GM21737 (cell line): ENCODE results near the gene PTGES3.
"Not testable (repeated sequence)": the region's sequence is repeated elsewhere in the genome, so short reads cannot be mapped to it uniquely, and the experiment has no call there.

Experiments
- ATAC-seq: cut with Tn5 transposase; IDR thresholded peaks from one replicate; pipeline ENCODE4 v1.9.1; 2021; ENCODE audit warnings: mild to moderate bottlenecking, moderate library complexity; ENCODE audit not compliant: unreplicated experiment

PTGES3 gene

GRCh38 chr12:56688129-56688845 lies at the start of gene PTGES3:
PTGES3 (minus strand) TSS chr12:56688284; CDS start chr12:56687999, 285 bp downstream.
- ATAC-seq = peak; percentile 59

DNA sequence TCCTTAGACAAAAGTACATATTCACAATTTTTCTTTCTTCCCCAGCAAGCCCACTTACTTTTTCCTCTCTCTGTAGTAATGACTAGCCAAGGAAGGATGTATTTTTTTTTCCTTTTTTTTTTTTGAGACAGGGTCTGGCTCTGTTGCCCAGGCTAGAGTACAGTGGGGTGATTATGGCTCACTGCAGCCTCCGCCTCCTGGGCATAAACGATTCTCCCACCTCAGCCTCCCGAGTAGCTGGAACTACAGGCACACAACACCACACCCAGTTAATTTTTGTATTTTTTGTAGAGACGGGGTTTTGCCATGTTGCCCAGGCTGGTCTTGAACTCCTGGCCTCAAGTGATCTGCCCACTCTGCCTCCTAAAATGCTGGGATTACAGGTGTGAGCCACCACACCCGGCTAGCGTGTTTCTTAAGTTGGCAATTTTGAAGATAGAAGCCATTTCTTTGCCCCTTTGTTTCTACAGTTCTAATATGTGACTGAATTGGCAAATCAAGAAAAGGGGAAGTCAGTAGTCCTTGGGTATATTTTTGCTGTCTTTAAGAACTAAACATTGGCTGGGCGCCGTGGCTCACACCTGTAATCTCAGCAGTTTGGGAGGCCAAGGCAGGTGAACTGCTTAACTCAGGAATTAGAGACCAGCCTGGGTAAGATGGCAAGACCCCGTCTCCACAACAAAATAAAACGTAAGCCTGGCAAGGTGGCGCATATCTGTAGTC lies 40.2 kb upstream of the PTGES3 start:
- no peak for ATAC-seq

DNA sequence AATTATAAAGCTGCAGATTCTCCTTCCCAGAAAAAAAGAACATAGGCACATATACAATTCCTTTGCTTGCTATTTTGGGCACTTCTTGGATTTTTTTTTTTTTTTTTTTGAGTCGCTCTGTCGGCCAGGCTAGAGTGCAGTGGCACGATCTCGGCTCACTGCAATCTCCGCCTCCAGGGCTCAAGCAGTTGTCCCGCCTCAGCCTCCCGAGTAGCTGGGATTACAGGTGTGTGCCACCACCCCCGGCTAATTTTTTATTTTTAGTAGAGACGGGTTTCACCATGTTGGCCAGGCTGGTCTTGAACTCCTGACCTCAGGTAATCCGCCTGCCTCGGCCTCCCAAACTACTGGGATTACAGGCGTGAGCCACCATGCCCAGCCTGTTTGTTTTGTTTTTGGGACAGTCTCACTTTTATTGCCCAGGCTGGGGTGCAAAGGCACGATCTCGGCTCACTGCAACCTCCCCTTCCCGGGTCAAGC lies 38.2 kb upstream of the PTGES3 start:
- not testable (repeated sequence) for ATAC-seq

- ATAC-seq = no peak
Measured at GRCh38 chr12:56725723-56726102, 37.6 kb upstream of the PTGES3 start.

DNA sequence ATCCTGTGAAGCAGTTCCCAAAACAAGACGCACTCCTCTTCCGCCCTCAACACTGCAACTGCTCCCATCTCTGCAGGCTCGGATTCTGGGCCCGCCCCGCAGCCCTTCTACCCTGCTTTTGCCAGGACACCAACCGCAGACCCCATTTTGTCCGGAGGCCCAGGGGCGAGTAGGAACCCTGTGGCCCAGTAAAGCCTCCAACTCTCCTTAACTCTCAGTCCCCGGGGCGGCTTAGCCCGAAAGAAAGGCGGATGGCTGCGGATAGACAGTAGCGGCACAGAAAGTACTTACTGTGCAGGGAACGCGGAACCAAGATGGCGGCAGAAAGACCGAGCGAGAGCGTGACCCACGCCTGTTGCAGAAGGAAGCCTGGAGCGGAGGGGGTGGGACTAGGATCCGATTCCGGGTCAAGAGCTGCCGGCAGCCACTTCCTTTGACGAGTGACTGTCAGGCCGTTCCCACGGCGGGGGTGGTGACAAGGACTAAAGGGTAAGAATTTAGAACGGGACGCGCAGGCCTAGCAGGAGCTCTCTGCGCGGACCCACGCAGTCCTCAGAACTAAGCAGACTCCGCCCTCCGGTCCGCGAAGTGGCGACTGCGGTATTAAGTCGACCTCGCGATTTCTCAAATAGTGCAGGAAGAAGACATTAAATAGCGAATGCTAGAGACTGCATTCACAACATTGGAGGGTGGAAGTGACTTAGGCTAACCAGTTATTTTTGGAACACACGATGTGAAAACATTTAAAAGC lies 37.1 kb upstream of the PTGES3 start, which contains the start of gene NACA:
TSS of gene NACA (minus strand) at position 328 of the 751 bp plus-strand sequence. CDS start 778 bp downstream, outside the sequence.
- ATAC-seq = peak; percentile 95

DNA sequence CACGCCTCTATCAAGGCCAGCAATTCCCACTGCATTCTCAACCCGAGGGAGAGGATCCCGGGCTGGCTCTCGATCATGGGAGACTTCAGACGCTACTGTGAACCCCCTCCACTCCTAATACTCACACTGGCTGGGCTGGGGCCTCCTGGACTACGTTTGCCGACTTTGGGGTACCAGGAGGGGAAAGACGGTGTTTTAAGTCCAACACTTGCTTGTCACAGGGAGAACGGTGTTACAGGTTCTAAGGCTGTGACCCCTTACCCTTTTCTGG lies 36.6 kb upstream of the PTGES3 start:
- peak; percentile 2 for ATAC-seq

GRCh38 chr12:56723889-56724700 lies 36.0 kb upstream of the PTGES3 start:
- ATAC-seq = no peak

GRCh38 chr12:56723352-56723751 lies 35.3 kb upstream of the PTGES3 start:
- no peak for ATAC-seq

DNA sequence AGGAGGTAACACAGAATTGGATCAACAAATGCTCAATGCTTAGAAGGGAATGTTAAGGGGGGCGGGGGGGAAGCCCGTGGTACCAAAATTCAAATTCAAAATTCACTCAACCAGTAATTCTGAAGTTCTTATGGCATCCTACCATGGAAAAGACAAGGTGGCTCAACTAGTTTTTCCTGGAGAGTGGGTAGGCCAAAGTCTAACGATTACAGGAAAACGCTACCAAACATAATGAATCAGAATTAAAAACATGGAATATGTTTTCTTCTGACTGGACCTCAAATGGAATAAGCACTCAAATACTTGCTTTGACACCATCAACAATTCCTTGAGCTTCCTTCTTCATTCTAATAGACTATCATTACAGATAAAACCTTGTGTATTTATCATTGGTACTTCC lies 34.7 kb upstream of the PTGES3 start:
- ATAC-seq = no peak

GRCh38 chr12:56721721-56722120 lies 33.6 kb upstream of the PTGES3 start:
- ATAC-seq = no peak

- no peak for ATAC-seq
Measured at GRCh38 chr12:56721216-56721615, 33.1 kb upstream of the PTGES3 start.

DNA sequence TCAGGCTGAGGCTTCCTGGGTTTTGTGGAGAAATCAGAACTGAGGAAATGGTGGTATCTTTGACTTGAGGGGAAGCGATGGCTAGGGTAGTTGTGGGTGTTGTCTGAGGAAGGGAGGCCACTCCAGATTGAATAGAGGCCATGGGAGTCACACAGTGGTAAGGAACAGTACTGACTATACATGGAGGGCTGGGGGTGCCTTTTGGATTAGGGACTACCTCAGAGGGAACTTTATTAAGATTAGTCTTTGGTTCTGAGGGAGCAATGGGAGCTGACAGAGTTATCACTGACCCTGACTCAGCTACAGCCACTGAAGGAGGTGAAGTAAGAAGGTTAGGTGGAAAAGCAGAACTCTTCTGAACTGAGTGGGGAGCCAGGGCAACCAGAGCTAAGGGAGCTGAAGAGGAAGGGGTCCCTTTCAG lies 32.7 kb upstream of the PTGES3 start:
- ATAC-seq = no peak

- ATAC-seq = no peak
Measured at GRCh38 chr12:56719056-56719455, 31.0 kb upstream of the PTGES3 start.

- ATAC-seq = no peak
Measured at GRCh38 chr12:56718636-56719035, 30.6 kb upstream of the PTGES3 start.

DNA sequence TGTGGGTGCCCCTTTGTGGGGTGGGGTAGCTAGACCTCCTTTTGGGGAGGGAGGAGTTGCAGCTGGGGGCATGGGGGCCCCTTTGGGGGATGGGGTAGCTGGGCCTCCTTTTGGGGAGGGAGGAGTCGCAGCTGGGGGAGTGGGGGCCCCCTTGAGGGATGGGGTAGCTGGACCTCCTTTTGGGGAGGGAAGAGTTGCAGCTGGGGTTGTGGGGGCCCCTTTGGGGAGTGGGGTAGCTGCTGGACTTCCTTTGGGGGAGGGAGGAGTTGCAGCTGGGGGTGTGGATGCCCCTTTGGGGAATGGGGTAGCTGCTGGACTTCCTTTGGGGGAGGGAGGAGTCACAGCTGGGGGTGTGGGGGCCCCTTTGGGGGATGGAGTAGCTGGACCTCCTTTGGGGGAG lies 30.1 kb upstream of the PTGES3 start:
- ATAC-seq = no peak

- ATAC-seq = no peak
Measured at GRCh38 chr12:56716933-56717880, 29.1 kb upstream of the PTGES3 start.

GRCh38 chr12:56716458-56716857 lies 28.4 kb upstream of the PTGES3 start:
- ATAC-seq = no peak

DNA sequence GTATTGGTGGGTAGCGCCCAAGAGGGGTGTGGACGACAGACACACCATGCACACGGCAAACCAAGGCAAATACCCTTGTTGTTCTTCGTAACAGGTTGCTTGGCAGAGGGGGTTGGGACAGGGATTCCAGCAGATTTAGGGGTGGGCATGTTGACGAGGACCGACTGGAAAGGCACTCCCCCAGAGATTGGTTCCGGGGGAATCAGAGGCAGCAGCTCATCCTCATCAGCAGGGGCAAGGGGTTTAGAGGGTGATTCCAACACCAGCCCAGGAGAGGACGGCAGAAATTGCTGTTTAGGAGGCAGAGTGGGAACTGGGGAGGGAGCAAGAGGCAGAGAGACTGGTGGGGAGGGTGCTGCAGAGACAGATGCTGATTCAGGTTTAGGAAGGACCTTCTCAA lies 27.7 kb upstream of the PTGES3 start:
- ATAC-seq = no peak

- no peak for ATAC-seq
Measured at GRCh38 chr12:56714431-56714929, 26.4 kb upstream of the PTGES3 start.

- no peak for ATAC-seq
Measured at GRCh38 chr12:56713345-56713744, 25.3 kb upstream of the PTGES3 start.
